RCC 7860 (cell line): ENCODE measurements around the gene CROCC2.

Experiments used
- DNase-seq: peaks from one replicate; pipeline ENCODE4 v3.0.0-alpha.2; 2015; ENCODE audit warnings: low spot score
- FAIRE-seq: peaks from 2 replicates; lab custom pipeline; 2012; peaks lifted over from hg19 to GRCh38; lab: Jason Lieb, UNC

The CROCC2 gene

GRCh38 chr2:240875228-240876034, 30.7 kb upstream of the CROCC2 start:
- FAIRE-seq (no peak), DNase-seq (no peak)

- FAIRE-seq (no peak), DNase-seq (no peak)
These were observed 30.1 kb upstream of the CROCC2 start for GRCh38 chr2:240876035-240876474.

GRCh38 chr2:240876475-240877251, 29.5 kb upstream of the CROCC2 start:
- DNase-seq (no peak), FAIRE-seq (no peak)

GRCh38 chr2:240877460-240878340, 28.4 kb upstream of the CROCC2 start:
- no peak for FAIRE-seq
- no peak for DNase-seq

- DNase-seq: no peak
- no peak for FAIRE-seq
These were observed 27.7 kb upstream of the CROCC2 start for GRCh38 chr2:240878341-240878936.

- DNase-seq (no peak), FAIRE-seq (no peak)
These were observed 27.0 kb upstream of the CROCC2 start for GRCh38 chr2:240879105-240879504.

DNA sequence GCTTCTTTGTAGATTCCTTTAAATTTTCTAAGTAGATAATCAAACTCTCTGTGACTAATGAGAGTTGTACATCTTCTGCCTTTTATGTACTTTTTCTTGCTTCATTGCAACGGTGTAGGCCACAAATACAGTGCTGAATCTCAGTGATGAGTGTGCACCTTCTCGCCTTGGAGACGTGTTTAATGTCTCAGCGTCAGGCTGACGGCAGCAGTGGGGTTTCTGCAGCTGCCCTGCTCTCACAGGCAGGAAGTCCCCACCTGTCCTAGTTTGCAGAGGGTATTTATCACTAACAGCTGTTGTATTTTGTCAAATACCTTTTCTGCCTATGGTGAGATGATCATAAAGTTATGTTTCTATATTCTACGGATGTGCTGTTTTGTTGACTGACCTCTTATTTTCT, 24.2 kb upstream of the CROCC2 start:
- FAIRE-seq: no peak

DNA sequence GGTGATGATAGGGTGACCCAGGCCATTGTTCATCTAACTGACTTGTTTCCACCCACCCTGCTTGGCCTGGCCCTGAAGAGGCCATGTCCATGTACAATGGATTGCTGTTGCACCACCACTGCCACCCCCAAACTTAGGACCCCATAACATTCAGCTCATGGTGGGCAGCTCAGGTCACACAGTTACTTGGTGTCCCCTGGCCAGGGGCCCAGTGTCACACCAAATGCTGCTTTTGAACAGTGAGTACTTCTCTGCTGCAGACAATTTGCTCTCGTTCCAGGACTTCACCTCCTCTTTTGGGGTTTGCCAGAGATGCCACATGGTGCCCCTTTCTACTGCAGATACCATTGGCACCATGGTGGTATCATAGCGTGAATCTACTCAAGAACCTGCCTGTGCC, 21.9 kb upstream of the CROCC2 start:
- FAIRE-seq: no peak
- DNase-seq: no peak

More for the DNA sequence above, 24.2 kb upstream of the CROCC2 start:
- no peak for DNase-seq

DNA sequence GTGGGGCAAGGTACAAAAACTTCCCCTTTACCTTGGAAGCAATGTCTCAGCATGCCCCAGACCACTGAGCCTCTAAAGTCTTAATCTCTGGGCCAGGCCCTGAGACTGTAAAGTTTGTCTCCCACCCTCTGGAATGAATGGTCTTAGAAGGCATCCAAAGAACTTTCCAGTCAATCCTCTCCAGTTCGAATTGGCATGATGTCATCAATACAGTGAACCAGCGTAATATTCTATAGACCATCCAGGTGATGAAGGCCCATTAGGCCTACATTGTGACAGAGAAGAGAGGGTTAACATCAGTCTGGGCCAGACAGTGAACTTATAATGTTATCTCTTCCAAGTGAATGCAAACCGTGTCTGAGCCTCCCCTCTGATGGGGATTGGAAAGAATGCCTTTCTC, 21.4 kb upstream of the CROCC2 start:
- no peak for FAIRE-seq
- no peak for DNase-seq

DNA sequence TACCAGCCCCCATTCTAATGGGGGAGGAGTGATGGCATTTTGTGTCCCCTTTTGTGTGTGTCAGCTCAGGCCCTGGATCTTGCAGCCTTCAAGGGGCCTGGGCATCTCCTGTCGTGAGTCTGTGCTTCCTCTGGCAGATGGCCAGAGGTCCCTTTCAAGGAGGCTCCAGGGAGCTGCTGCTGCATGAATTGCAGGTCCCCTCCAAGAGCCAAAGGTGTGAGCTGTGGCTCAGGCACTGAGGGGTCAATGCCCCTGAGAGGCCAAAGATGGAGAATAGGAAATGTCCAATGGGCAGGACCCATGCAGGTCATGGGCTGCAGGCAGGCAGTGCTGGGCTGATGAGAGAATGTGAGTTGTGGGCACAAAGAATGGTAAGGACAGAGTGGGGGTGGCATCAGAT, 20.6 kb upstream of the CROCC2 start:
- DNase-seq (no peak), FAIRE-seq (no peak)

DNA sequence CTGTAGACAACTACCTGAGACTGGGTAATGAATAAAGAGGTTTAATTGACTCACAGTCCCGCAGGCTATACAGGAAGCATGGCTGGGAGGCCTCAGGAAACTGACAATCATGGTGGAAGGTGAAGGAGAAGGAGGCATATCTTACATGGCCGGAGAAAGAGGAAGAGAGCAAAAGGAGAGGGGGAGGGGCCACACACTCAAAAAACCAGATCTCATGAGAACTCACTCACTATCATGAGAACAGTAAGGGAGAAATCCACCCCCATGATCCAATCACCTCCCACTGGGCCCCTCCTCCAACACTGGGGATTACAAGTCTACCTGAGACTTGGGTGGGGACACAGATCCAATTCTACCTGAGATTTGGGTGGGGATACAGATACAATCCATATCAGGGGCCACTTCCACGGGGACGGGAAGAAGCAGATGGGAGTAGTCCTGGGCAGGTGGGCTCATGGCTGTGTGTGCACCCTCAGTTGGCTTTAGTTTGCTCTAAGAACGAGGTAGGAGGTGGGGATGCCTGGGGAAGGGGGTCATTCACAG, 20.0 kb upstream of the CROCC2 start:
- FAIRE-seq (no peak), DNase-seq (no peak)

DNA sequence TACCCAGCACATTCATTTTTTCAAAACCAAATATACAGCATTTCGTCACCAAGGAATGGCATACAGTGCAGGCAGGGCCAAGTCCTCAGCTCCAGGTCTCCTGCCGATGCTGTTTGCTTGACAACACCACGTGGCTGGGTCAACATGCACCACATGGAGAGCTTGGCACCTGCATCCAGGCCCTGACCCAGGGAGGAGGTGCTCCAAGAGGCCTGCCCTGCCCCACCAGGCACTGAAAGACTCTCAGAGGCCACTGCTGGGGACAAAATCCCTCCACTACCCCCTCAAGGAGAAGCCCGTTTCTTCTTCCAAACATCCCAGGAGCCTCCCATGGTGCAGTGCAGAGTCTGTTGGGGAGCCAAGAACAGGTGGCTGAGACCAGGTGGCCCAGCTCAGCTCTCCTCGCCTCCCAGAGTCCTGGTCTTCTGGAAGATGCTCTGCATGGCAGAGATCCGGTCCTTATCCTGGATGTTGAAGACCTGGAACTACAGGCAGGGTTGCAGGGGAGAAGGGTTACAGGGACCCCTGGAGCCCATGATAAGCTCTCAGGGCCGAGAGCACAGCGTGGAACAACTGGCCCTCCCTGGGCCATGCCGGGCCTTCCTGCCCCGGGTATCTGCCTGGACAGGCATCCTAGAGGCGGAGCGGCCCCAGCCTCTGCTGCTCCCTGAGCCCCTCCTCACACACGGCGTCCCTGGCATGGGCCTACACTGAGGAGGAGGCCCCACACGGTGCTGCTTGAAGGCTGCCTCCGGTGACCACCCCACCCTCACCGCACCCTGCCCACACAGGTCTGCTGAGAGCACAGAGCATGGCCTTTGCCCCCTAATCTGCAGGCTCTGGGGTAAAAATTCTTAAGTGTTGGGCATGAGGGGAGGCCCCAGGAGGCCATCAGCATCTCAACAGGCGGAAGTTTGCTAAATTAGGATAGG, 19.2 kb upstream of the CROCC2 start:
- DNase-seq (no peak), FAIRE-seq (no peak)

DNA sequence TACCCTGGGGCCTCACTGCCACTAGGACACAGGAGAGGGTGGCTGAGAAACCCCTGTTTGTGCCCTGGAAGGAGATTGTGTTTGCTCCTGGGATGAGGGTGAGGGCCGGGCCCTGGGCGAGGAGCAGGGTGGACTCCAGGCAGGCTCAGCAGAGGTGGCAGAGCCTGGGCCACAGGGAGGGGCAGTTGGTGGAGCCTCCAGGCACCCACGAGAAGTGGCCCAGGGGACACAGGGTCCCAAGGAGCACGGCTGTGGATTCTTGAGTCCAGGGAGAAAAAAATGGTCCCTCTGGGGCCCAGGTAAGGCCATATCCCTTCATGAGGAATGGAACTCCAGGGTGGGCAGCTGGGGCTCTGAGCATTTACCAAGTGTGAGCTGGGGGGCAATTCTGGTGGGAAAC, 18.5 kb upstream of the CROCC2 start:
- DNase-seq (no peak), FAIRE-seq (no peak)

- DNase-seq: no peak
- FAIRE-seq: no peak
These were observed 17.8 kb upstream of the CROCC2 start for GRCh38 chr2:240888130-240888889.

- FAIRE-seq (no peak), DNase-seq (no peak)
These were observed 17.1 kb upstream of the CROCC2 start for GRCh38 chr2:240888890-240889573.

DNA sequence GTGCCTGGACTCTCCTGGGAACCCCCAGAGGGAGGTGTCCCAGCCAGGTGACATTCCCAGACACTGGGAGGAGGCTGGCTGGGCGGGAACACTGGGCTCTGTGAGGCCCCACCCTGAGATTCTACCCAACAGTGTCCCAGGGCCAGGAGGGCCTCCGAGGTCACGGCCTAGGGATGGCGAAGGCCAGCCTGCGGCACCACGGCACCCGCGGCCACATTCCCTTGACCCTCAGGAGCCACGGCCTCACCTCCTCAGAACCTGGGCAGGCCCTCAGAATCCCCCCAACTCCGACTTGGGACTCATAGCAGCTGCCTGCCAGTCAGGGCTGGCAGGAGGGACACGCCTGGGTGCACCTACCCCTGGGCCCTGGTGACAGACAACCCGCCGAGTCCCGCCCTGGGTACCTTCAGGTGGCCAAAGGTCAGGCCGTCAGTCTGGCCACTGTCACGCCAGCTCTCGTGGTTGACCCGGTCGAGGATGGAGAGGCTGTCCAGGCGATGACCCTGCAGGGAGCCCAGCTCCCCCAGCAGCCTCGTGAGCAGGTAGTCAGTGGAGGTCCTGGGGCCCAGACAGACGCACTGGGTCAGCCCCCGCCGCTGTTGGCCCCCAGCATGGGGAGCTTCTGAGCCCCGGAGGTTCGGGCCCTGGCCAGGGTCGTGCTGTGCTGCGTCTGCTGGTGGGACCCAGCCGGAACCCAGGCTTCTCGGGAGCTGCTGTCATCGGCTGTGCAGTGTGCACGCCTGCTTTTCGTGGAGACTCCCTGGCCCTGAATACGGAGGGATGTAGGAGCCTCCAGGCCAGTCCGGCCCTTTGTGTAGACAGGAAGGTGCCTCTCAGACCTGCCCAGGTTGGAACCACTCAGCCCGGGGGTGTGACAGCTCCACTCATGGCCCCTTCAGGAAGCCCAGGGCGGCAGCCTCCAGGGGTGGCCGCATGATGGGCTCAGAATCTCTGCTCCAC, 16.3 kb upstream of the CROCC2 start:
- FAIRE-seq (no peak), DNase-seq (no peak)

DNA sequence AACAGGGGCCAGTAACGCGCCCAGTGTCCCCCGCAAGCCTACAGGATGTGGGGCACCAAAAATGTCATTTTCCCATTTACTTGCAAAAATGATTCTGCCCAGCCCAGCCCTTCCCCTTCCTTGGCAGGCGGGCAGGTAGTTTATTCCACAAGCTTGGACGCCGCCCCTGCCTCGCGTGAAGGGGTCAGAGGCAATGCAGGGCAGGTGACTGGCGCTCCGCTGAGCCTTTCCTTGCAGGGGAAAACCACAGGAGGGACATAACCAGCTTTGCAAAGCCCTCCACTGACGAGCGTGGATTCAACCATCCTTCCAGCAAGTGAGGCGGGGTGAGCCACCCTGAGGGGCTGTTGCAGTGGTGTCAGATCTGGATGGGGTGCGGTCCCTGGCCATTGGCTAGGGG, 15.4 kb upstream of the CROCC2 start:
- no peak for FAIRE-seq
- DNase-seq: no peak
